GM10248 (cell line): ENCODE results near the gene KLHL29.

ENCODE experiments used
- CTCF ChIA-PET: fragments of 300-600 bp; sonication (Branson Sonifier 250); formaldehyde crosslinking; extraction: SDS; loops from one replicate; lab custom pipeline; 2021; ENCODE audit warnings: antibody characterized with exemption; lab: Yijun Ruan, JAX
- POLR2A ChIA-PET: fragments of 350-650 bp; sonication (Branson Sonifier 250); formaldehyde crosslinking; extraction: SDS; loops from one replicate; lab custom pipeline; 2020; ENCODE audit warnings: antibody characterized with exemption; lab: Yijun Ruan, JAX
- DNase-seq: peaks from one replicate; pipeline ENCODE4 v3.0.0; 2012; ENCODE audit errors: extremely low spot score
- CTCF ChIP-seq: IDR thresholded peaks from 2 replicates; pipeline ENCODE4 v1.5.1; 2012; ENCODE audit warnings: mild to moderate bottlenecking, low read depth; ENCODE audit errors: extremely low read depth, missing control alignments, control extremely low read depth

Gene KLHL29

GRCh38 chr2:23513245-23513871, 128.4 kb downstream of the KLHL29 start:
- ChIA-PET POLR2A (no interaction called here), CTCF (no interaction called here)
- DNase-seq, result no peak
- TF ChIP-seq CTCF, result no peak

- CTCF ChIA-PET, result no interaction called here
- no peak for DNase-seq
- POLR2A ChIA-PET, result no interaction called here
- TF ChIP-seq CTCF, result no peak
Measured at GRCh38 chr2:23513872-23514793, 129.2 kb downstream of the KLHL29 start.

- CTCF ChIA-PET, result interaction anchor here (1.2 to 1.7 kb wide), 3 partner anchors 9 to 12 kb away, joined by 4 to 6 read pairs (median 4); no protein-coding TSS in a partner anchor
- no peak for TF ChIP-seq CTCF
- POLR2A ChIA-PET, result no interaction called here
- no peak for DNase-seq
Measured at GRCh38 chr2:23516520-23517256, 131.7 kb downstream of the KLHL29 start.

GRCh38 chr2:23518481-23519333, 133.7 kb downstream of the KLHL29 start:
- no peak for DNase-seq
- POLR2A ChIA-PET, result no interaction called here
- no peak for TF ChIP-seq CTCF
- CTCF ChIA-PET, result no interaction called here

GRCh38 chr2:23519334-23519651, 134.3 kb downstream of the KLHL29 start:
- ChIA-PET CTCF (no interaction called here), POLR2A (no interaction called here)
- no peak for TF ChIP-seq CTCF
- DNase-seq, result no peak

GRCh38 chr2:23520256-23520655, 135.3 kb downstream of the KLHL29 start:
- ChIA-PET CTCF (no interaction called here), POLR2A (no interaction called here)
- no peak for DNase-seq
- no peak for TF ChIP-seq CTCF
